OCI-M2 (cell line): ENCODE results near the gene PARD6A.

Experiments
- DNase-seq: peaks from one replicate; lab custom pipeline; 2025; ENCODE audit not compliant: unreplicated experiment; lab: John Stamatoyannopoulos, UW

The PARD6A gene

DNA sequence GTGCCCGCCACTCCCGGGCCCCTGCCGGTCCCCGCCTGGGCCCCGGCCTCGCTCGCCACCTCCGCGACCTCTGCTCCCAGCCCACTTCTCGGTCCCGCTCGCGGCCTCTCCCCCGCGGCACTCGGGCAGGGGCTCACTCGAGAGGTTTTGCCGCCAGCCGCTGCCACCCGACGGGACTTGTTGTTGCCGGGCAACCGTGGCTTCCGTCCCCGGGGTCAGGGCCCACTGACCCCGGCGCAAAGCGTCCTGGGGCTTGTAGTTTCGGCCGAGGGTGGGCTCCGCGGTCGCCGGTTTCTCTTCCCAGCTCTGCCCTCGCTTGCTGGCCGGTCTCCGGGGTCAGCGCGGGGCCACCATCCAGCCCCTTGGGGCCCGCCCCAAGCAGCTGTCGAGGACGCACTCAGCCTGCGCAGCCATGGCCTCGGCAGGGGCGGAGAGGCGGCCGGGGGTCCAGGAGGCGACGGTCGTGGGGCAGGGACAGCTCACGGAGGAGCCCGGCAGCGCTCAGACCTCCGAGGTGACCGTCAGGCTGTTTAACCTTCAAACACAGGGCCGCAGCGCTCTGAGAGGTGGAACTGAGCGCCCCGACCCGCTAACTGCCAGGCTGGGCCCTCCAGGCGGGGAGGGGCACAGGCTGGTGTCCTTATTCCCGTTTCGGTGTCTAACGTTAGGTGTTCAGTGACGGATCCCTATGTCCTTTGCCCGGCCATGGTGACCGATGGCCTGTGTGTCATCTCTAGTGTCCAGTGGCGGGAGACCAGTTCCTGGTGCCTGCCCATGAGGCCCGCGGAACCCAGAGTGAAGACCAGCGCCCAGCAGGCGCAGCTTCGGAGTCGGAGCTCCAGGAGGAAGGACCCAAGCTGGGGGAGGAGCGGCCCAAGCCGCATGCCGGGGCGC lies 6.0 kb downstream of the PARD6A start, which contains the start of the genes C16orf86 and ENKD1:
Gene C16orf86, plus strand, starts transcription at position 256 of the 894 bp plus-strand sequence. Its CDS starts 157 bp downstream, at position 413.
Gene ENKD1, minus strand, starts transcription at position 192 of the 894 bp plus-strand sequence. CDS start 308 bp downstream, outside the sequence.
- DNase-seq, result no peak

DNA sequence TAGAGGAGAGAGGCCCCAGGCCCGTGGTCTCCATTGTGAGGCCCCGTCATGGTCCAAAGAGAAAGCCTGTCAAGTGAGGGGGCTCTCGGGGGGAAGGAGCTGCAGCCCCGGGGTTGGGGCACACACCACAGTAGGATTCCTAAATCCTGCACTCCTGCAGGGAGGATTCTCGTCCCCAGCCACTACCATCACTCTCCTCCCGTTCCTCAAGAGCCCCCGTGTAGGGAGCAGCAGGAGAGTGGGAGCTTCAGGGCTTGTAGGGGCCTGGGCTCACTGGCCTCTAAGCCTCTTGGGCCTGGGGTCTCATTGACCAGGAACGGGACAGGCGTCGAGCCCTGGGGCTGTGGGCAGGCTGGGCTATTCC lies 6.7 kb downstream of the PARD6A start:
- DNase-seq, result no peak

DNA sequence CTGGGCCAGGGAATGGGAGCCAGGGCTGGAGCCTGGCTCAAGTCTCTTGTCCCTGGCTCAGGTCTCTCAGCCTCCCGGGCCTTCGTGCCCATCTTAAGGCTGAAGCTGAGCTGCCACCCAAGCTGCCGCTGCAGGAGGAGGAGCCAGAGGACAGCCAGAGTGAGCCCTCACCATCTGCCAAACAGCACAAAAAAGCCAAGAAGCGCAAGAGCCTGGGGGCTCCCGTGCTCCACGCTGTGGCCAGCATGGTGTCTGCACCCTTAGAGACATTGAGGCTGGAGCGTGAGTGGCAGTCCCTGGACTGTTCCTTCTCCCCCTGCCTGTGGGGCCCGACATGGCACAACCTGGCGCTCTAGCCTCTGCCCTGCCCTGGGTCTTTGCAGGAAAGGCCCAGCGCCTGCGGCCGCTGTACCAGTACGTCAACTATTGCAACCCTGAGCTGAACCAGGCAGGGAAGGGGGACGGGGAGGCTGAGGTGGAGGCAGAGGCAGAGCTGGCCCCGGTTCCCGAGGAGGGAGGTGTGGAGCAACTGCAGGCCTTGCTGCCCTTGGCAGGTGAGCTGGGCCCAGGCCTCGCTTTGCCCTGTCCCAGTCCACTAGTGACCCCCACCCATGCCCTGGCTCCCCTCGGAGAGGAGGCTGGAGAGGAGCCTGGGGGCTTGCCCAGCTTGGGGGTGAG lies 7.2 kb downstream of the PARD6A start:
- DNase-seq, result no peak

DNA sequence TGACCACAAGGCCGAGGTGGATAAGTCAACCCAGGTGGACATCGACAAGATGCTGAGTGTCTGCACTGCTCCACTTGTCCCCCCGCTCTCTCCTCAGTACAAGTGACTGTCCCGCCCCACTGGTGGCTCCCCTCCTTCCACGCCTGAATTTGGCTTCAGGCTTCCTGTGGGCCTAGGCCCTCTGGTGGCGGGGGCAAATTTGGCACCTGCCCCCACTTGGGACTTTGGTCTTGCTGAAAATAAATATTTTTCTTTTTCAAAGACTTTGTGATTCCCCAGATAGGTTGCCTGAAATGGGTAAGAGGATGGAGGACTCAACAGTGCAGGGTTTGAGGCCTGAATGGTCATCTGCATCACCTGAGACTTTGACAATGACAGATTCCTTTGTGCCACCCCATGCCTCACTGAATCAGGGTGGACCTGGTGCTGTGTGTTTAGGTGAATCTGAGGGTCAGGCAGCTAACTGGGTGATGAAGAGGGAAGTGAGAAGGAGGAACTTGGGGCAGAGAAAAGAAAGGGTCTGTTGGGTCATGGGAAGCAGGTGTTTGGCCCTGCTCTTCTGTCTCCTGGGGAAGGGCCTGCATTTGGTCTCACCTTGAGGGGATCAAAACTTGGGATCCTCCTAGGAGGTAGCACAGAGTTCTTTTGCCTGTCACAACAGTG lies 7.9 kb downstream of the PARD6A start:
- DNase-seq, result no peak

DNA sequence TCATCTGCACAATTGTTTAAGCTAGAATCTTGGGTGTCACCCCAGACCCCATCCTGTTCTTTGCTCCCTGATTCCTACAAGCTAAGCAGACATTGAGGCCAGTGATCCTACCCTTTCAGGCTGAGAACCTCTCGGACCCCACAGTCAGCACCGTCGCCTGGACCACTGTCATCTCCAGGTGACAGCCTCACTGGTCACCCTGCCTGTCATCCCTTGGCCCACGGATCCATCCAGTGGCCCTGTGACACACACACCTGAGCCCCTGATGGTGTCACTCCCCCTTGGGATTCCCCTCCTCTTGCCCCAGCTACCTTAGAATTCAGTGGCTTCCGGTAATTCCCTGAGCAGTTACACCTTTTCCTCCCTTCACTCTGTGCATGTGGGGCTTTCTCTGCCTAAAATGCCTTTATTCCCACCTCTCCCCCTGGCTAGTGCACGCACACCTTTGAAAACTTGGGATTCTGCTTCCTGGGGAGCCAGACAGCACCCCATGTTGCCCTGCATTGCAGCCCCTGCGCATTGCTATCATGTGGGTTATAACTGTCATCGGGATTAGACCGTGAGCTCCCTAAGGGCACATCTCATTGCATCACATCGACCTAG lies 8.8 kb downstream of the PARD6A start:
- no peak for DNase-seq

DNA sequence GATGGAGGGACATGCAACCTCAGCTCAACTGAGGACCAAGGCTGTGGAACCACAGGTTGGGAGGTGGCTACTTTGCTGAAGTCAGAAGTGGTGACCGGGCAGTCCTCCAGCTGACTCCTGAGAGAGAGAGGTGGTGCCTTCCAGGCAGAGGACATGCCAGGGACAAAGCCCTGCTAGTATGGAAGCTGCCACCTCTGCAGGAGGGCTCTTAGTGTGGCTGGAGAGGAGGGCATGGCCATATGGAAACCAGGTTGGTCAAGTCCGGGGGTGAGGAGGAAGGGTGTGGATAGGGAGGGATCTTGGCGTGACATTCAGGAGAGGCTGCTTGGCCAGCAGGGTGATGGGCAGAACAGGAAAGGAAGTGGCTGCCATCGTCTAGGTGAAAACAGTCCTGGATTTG lies 11.5 kb downstream of the PARD6A start:
- DNase-seq, result no peak

DNA sequence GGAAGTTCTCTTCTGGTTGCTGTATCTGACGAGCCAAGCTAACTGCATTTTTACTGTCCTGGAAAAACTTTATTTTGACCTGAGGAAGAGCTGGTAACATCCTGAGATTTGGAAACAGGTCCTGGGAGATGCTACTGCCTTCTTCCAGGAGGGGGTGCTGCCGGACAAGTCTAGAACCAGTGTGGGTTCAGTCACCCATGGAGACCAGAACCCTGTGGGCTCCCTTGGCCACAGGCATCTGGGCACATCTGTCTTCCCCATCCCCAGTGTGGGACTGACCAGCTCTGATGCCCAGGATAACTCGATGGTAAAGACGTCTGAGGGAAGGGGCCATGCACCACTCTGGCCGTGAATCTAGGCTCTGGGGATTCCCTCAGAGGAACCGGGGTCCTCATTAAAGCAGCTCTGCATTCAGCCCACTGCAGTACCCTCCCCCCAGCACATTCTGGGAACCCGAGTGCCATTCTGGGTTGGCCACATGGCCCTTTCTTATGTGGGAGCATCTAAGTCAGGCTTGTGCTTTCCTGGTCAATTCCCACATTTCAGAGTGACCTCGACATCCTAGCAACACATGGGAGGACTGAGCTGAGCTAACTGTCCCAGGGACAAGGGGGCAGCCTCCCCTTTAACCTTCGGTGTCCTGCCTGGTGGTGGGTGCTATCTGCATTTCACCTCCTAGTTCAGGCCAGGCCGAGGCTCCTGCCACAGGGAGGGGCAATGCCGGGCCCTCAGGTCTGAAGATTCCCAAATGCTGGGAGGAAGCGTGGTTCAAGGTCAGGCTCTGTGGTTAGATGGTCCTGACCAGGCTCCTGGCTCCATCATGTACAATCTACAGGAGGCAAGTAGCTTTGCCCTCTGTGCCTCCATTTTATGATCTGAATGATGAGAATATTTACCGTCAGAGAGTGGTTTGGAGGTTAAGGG lies 12.2 kb downstream of the PARD6A start:
- no peak for DNase-seq

DNA sequence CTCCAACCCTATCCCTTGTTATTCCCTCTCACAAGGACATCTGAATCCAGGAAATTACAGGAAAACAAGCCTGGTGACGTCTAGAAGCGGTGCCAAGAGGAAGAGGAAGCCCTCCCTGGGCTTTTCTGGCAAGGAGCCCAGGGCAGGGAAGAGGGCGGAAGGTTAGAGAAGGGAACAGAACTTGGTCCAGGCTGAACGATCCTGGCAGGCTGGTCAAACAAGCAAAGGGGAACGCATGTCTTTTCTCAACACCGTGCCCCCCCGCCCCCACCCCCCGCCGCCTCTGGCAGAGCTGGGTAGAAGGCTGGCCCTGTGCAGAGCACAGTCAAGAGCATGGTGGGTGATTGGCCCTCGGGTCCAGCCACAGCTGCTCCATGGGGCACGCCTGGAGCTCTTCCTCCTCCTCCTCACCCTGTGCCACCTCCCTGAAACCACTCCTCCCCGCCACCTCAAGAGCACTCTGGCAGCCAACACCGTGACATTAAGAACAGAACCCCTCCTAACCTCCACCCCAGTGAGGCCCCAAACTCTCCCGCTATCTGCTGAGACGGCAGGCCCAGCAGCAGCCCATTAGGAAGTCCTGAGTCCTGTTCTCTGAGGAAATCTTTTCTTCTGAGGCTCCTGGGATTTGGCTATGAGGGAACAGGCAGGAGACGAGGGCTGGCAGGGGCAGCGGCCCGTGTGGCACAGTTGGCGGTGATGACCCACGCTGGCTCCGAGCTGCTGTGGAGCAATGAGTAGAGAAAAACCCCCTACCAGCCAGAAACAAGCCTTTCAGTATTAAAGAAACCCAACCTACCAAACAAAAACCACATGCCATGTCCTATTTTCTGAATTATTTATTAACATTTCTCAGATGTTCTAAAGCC lies 13.2 kb downstream of the PARD6A start:
- DNase-seq, result no peak

DNA sequence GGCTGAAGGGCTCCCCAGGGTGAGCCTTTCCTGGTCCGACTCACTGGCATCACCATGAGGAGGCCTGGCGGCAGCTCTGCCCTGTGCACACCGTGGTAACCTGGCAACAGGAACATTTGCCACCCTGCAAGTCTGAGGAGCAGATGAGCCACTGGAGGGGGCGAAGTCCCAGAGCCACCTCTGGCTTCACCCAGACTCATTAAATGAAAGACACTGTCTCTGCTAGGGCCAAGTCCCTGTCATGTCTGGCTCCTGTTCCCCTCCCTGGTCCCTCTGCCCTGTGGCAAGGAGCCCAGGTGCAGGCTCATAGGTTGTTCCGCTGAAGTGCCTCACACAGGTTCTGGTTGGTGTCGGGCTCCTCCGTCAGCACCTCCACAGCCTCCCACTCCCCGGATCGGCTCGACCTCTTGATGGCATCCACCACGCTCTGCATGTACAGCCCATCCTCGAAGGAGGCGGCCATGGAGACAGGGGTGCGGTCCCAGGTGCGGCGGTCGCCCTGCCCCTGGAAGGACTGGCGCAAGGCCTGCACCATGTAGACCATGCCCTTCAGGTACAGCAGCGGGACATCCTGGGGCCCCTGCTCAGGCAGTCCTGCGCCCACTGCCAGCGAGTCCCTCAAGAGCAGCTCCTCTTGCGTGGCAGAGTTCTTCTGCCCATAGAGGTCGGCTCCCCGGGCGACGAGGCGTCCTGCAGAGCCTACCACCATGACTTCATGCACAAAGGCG lies 14.3 kb downstream of the PARD6A start:
- DNase-seq, result no peak

DNA sequence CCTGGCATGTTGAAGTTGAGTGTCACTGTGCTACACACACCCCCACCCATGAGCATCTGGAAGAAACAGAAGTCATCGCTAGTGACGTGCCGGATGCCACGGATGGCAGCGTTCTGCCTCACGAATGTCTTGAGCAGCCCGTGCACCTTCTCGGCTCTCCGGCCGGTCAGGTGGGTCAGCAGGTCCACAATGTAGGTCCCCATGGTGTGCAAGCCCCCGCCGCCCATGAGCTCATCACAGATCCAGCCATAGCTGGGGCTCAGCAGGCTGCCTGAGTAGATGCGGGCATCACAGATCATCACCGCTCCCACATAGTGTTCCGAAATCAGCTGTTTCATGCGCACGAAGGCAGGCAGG lies 14.8 kb downstream of the PARD6A start:
- DNase-seq, result no peak

DNA sequence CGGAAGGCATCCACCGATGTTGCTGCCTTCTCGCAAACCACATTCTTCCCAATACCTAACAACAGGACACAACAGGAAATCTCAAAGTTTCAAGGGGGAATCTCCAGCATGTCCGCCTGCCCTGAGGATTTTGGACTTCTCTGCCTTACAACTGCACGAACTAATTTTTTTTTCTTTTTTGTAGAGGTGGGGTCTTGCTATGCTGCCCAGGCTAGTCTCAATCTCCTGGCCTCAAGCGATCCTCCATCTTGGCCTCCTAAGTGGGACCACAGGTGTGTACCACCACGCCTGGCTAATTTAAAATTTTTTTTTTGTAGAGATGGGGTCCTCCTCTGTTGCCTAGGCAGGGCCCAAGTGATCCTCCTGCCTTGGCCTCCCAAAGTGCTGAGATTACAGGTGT lies 15.2 kb downstream of the PARD6A start:
- DNase-seq, result no peak

DNA sequence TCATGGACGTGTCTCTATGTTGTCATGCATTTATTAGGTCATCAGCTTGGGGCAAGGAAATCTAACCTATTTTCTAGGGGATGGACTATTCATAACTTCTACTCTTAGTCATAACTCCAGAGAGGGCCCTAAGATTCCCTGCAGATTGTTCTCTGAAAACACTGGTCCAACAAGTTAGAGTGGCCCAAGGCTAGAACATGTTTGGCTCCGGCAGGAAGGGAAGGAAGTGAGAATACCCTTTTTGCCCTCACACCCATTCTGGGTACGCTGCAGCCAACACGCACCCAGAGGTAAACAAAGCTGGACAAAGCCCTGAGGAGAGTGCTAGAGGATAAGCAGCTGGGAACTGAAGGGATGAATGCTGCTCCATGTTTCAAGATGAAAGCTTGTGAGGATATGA lies 15.8 kb downstream of the PARD6A start:
- DNase-seq, result no peak

DNA sequence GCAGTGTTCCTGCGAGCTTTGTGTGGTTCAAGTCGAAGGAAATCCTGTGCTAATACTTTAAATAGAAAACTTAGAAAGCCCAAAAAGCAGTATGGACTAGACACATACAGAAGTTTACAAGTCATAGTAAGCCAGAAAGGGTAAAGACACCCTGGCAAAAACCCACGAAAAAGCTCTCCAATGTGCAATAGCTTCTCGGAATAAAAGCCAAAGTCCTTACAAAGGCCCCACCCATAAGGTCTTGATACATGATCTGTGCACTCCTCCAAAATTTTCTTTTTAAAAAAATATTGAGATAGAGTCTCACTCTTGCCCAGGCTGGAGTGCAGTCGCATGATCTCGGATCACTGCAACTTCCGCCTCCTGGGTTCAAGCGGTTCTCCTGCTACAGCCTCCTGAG lies 16.2 kb downstream of the PARD6A start:
- no peak for DNase-seq

DNA sequence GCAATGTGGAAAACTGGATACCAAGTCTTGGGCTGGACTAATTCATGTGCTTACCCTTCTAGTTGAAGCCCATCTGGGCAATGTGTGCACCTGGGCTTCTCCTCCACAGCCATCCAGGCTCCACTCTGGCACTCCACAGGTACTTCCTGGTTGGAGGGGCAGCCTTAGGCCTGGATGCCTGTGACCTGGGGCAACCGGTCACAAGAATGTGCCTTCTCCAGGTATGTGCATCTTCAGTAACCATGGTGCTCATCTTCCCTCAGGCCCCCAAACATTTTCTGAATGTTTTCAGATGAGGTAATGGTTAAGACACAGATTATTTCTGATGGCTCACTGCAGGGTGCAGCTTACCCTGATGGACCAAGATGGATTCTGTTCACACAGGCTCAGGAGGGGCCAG lies 17.0 kb downstream of the PARD6A start:
- no peak for DNase-seq

DNA sequence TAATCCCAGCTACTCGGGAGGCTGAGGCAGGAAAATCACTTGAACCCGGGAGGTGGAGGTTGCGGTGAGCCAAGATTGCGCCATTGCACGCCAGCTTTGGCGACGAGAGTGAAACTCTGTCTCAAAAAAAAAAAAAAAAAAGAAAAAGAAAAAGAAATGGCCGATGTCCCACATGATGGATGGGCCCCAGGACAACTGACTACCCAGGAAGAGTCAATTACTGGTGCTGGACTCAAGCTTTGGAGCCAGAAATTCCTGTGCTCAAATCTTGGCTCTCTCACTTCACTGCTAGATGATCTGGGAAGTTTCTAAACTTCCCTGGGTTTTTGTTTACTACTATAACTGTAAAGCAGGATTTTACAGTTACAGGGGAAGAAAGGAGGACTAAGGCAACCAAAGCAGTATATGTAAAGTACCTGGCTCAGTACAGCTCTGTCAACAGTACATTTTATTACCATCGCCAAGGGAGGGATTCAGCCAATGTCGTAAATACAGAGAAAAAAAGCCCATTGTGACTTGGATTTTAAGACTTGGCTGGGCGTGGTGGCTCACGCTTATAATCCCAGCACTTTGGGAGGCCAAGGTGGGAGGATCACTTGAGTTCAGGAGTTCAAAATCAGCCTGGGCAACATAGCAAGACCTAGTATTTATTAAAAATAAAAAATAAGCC lies 17.7 kb downstream of the PARD6A start:
- no peak for DNase-seq

DNA sequence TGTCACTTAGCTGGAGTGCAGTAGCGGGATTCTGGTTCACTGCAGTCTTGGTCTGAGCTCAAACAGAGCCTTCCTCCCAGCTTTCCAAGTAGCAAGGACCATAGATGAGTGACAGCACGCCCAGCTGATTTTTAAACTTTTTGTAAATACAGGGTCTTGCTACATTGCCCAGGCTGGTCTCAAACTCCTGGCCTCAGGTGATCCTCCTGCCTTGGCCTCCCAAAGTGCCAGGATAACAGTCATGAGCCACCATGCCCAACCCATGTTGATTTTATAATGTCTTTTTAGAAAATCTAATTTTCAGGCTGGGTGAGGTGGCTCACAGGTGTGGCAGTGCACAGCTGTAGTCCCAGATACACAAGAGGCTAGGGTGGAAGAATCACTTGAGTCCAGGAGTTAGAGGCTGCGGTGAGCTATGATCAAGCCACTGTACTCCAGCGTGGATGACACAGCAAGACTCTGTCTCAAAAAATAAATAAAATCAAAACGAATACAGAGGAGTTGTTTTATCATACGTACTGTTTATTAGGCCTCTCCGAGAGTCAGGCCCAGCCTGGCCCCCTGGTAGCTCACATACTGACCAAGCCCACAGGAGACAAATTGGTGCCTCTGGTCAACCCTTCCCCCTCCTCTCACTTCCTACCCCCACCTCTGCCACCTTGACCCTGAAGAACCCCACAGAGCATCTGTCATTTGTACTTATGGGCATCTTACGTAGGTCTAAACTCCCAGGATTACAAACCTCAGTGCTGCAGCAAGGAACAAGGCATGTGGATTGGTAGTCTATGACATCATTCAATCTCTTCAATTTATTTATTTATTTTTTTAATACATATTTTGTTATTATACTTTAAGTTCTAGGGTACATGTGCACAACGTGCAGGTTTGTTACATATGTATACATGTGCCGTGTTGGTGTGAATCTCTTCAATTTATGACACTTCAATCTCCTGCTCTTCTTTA lies 19.5 kb downstream of the PARD6A start:
- no peak for DNase-seq

DNA sequence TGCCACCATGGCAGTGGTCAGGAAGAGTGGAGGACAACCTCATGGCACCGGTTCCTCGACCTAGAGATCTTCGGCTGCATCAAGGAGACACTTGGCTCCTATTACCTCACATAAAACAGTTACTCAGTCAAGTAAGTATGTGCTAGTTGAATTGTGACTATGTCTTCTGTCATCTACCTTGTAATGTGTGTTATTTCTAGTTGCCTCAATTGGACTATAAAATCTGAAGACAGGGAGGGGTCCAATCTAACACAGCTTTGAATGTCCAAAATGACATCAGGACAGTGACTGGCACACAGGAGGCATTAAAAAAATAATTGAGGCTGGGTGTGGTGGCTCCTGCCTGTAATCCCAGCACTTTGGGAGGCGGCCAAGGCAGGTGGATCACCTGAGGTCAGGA lies 23.0 kb downstream of the PARD6A start:
- no peak for DNase-seq
